HL-60 (cell line): ENCODE data around the gene DNAL4.

Experiments
- GABPA ChIP-seq: IDR thresholded peaks from 2 replicates; pipeline ENCODE4 v1.6.1; 2012; ENCODE audit warnings: low read depth
- POLR2AphosphoS5 ChIP-seq: IDR thresholded peaks from 2 replicates; pipeline ENCODE4 v1.6.1; 2012; ENCODE audit warnings: low read depth
- SPI1 ChIP-seq: IDR thresholded peaks from 2 replicates; pipeline ENCODE4 v1.6.1; 2012; ENCODE audit warnings: low read depth, mild to moderate bottlenecking, borderline replicate concordance
- TF ChIP-seq, protein P1 (sequence below): IDR thresholded peaks from one replicate; pipeline ENCODE4 v1.5.1; 2011; ENCODE audit warnings: low read length, control low read depth, inconsistent platforms; ENCODE audit not compliant: insufficient read depth
- TF ChIP-seq, protein P2 (sequence below): IDR thresholded peaks from 2 replicates; pipeline ENCODE4 v1.6.1; 2012; ENCODE audit warnings: low read depth; ENCODE audit not compliant: insufficient replicate concordance

DNA sequence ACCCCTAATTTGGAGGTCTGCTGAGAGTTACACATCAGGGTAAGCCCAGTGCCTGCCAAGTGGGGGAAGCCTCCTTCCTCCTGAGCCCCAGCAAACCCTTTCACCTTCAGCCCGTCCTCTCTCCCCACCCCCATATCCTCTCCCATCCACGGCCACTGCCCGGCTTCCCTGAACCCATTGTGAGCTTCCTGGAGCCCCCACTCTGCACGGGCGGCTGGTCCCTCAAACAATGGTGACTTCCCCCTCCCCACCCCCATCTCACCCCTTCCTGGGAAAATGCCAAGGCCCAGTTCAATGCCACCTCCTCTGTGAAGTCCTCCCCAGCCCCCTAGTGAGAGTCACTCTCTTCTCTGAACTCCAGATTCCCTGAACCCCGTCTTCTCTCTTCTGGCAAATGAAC lies 17.9 kb downstream of the DNAL4 start:
- TF ChIP-seq, protein P1, sequence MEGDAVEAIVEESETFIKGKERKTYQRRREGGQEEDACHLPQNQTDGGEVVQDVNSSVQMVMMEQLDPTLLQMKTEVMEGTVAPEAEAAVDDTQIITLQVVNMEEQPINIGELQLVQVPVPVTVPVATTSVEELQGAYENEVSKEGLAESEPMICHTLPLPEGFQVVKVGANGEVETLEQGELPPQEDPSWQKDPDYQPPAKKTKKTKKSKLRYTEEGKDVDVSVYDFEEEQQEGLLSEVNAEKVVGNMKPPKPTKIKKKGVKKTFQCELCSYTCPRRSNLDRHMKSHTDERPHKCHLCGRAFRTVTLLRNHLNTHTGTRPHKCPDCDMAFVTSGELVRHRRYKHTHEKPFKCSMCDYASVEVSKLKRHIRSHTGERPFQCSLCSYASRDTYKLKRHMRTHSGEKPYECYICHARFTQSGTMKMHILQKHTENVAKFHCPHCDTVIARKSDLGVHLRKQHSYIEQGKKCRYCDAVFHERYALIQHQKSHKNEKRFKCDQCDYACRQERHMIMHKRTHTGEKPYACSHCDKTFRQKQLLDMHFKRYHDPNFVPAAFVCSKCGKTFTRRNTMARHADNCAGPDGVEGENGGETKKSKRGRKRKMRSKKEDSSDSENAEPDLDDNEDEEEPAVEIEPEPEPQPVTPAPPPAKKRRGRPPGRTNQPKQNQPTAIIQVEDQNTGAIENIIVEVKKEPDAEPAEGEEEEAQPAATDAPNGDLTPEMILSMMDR, result no peak
- TF ChIP-seq, protein P2, sequence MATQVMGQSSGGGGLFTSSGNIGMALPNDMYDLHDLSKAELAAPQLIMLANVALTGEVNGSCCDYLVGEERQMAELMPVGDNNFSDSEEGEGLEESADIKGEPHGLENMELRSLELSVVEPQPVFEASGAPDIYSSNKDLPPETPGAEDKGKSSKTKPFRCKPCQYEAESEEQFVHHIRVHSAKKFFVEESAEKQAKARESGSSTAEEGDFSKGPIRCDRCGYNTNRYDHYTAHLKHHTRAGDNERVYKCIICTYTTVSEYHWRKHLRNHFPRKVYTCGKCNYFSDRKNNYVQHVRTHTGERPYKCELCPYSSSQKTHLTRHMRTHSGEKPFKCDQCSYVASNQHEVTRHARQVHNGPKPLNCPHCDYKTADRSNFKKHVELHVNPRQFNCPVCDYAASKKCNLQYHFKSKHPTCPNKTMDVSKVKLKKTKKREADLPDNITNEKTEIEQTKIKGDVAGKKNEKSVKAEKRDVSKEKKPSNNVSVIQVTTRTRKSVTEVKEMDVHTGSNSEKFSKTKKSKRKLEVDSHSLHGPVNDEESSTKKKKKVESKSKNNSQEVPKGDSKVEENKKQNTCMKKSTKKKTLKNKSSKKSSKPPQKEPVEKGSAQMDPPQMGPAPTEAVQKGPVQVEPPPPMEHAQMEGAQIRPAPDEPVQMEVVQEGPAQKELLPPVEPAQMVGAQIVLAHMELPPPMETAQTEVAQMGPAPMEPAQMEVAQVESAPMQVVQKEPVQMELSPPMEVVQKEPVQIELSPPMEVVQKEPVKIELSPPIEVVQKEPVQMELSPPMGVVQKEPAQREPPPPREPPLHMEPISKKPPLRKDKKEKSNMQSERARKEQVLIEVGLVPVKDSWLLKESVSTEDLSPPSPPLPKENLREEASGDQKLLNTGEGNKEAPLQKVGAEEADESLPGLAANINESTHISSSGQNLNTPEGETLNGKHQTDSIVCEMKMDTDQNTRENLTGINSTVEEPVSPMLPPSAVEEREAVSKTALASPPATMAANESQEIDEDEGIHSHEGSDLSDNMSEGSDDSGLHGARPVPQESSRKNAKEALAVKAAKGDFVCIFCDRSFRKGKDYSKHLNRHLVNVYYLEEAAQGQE, result no peak
- TF ChIP-seq POLR2AphosphoS5, result no peak
- no peak for TF ChIP-seq GABPA
- TF ChIP-seq SPI1, result no peak
